PC-9 (cell line): ENCODE data around the gene PROP1. TPM values are rescaled to one million over a fixed set of nuclear protein-coding genes. Genes with fewer than 3 reads are reported as not detected.

Experiments
- BruUV-seq: library from RNA; stranded (reverse); fragments of 400-500 nt; replicated peaks from 2 replicates; lab custom pipeline; 2021; lab: Mats Ljungman, UMichigan
- CTCF ChIA-PET: fragments of 300-600 bp; sonication (Branson Sonifier 250); formaldehyde crosslinking; loops from one replicate; lab custom pipeline; 2022; ENCODE audit warnings: antibody characterized with exemption; lab: Charles Lee
- POLR2A ChIA-PET: fragments of 300-600 bp; sonication (Branson Sonifier 250); formaldehyde crosslinking; loops from one replicate; lab custom pipeline; 2022; ENCODE audit warnings: antibody characterized with exemption; ENCODE audit not compliant: unreplicated experiment; lab: Charles Lee
- DNase-seq, 2 experiments: peaks; one replicate each; pipeline versions ENCODE4 v3.0.0 to v3.0.0-alpha.2; 2015 to 2022; ENCODE audit warnings: mixed read lengths in 1 of 2
- H2AFZ ChIP-seq: fragments of 200-600 bp; sonication (generic); 2 replicates; pipeline ENCODE4 v1.8.1; 2017; ENCODE audit warnings: antibody characterized with exemption
- H3F3A ChIP-seq: fragments of 200-600 bp; sonication (generic); 2 replicates; pipeline ENCODE4 v1.8.1; 2017; ENCODE audit warnings: antibody characterized with exemption, mild to moderate bottlenecking, low read depth; ENCODE audit not compliant: insufficient read depth
- H3K27ac ChIP-seq: fragments of 200-600 bp; sonication (generic); 2 replicates; pipeline ENCODE4 v1.6.1; 2016; ENCODE audit warnings: mixed run types
- H3K27me3 ChIP-seq: fragments of 200-600 bp; sonication (generic); 2 replicates; pipeline ENCODE4 v1.6.1; 2016; ENCODE audit warnings: low read depth, mixed run types; ENCODE audit not compliant: insufficient read depth
- H3K36me3 ChIP-seq: fragments of 200-600 bp; sonication (generic); 2 replicates; pipeline ENCODE4 v1.6.1; 2016; ENCODE audit warnings: low read depth, mixed run types
- H3K4me1 ChIP-seq: fragments of 200-600 bp; sonication (generic); replicated peaks from 2 replicates; pipeline ENCODE4 v1.6.1; 2016; ENCODE audit warnings: mixed run types; ENCODE audit not compliant: insufficient read depth
- H3K4me2 ChIP-seq: fragments of 200-600 bp; sonication (generic); 2 replicates; pipeline ENCODE4 v1.6.1; 2017; ENCODE audit warnings: mixed run types
- H3K4me3 ChIP-seq: fragments of 200-600 bp; sonication (generic); 2 replicates; pipeline ENCODE4 v1.6.1; 2016; ENCODE audit warnings: mixed run types
- H3K79me2 ChIP-seq: fragments of 200-600 bp; sonication (generic); 2 replicates; pipeline ENCODE4 v1.6.1; 2017; ENCODE audit warnings: low read depth, mixed run types
- H3K9me2 ChIP-seq: fragments of 200-600 bp; sonication (generic); 2 replicates; pipeline ENCODE4 v1.8.1; 2017; ENCODE audit warnings: mild to moderate bottlenecking; ENCODE audit not compliant: insufficient read depth
- H3K9me3 ChIP-seq: fragments of 200-600 bp; sonication (generic); 2 replicates; pipeline ENCODE4 v1.8.1; 2016; ENCODE audit warnings: low read depth; ENCODE audit not compliant: insufficient read depth
- H4K20me1 ChIP-seq: fragments of 200-600 bp; sonication (generic); 2 replicates; pipeline ENCODE4 v1.8.1; 2017; ENCODE audit not compliant: insufficient read depth
- EZH2 ChIP-seq: fragments of 200-600 bp; sonication (generic); IDR thresholded peaks from 2 replicates; pipeline ENCODE4 v1.8.0; 2017; ENCODE audit warnings: antibody characterized with exemption, low read depth
- intact Hi-C: fragments of 100-400 bp; cut with micrococcal nuclease; formaldehyde crosslinking; loops from one replicate; pipeline ENCODE4 v1.10.0; 2022; ENCODE audit not compliant: unreplicated experiment
- total RNA-seq: library from RNA; stranded (reverse); gene quantifications from 2 replicates; pipeline ENCODE4 v1.2.3, GENCODE V29; 2021
- TF ChIP-seq, protein P1 (sequence below): fragments of 200-600 bp; sonication (generic); conservative IDR thresholded peaks from 2 replicates; pipeline ENCODE4 v1.6.1; 2017; ENCODE audit warnings: mixed run types, antibody characterized with exemption, mild to moderate bottlenecking, moderate library complexity

PROP1 gene
- total RNA-seq, 1 experiment from 2014 or later: not detected

DNA sequence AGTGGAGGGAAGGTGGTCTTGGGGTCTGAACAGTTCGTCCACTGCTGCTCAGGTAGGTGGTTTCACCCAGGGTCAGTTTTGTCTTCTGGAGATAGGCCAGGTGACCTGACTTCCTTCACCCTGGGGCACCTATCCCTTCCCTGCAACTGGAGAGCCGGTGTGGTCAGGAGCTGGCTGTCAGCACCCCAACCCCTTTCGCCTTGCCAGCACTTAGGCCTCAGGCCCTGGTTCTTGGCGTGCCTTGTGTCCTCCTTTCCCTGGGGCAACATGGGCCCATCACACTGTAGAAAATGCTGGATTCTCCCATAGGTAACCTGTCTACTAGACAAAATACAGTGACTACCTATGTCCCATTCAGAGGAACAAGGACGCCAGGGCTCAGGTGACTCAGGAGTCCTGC, 13.1 kb downstream of the PROP1 start:
- ChIA-PET POLR2A (no interaction called here), CTCF (no interaction called here)
- Histone ChIP-seq H4K20me1 (no peaks in the 10 kb centered on the region), H3K4me2 (no peak overlapping the region), H3K36me3 (no peaks in the 10 kb centered on the region), H2AFZ (no peak overlapping the region), H3K4me1 (no peaks in the 10 kb centered on the region), H3K9me2 (no peaks in the 10 kb centered on the region), H3K9me3 (no peaks in the 10 kb centered on the region), H3K27ac (no peak overlapping the region), H3F3A (no peaks in the 10 kb centered on the region), H3K27me3 (peaks cover 63% of the 10 kb centered on the region), H3K79me2 (no peaks in the 10 kb centered on the region), H3K4me3 (no peak overlapping the region)
- intact Hi-C loops: no loop called here
- no TSS peak for BruUV-seq
- no peak for DNase-seq
- no peak for TF ChIP-seq EZH2

DNA sequence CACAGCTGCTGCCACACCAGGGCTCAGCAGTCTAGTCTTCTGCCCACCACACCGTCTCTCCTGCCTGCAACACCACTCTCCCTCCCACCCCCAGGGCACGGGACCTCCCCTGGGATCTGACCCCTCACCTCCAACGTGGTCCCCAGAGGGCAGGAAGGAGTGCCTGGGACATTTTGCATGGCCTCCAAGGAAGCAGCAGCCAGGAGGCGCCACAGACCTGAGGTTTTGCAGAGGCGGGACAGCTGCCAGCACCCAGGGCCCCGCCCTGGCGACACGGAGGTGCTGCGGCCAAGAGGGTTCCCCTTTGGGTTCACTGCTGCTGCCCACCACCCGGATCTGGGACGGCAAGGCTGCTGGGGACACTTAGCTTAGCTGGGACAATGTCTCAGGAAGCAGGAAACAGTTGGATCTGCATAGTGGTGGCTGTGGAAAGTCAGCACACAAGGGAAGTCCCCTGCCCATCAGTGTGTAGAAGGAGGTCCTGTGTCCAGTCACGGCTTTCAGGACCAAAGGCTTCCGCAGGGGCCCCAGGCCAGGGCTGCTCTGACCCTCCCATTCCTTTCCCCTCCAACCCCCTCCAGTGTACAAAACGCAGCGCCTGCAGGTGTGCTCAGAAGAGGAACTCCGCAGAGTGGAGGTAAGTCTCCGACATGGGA, 13.8 kb downstream of the PROP1 start:
- no peaks in the 10 kb centered on the region for H3F3A ChIP-seq
- intact Hi-C loops: no loop called here
- H3K36me3 ChIP-seq: no peaks in the 10 kb centered on the region
- DNase-seq: peak in 1 of 2 experiments; percentile 20
- H3K4me1 ChIP-seq: no peaks in the 10 kb centered on the region
- no peak overlapping the region for H3K4me3 ChIP-seq
- no peaks in the 10 kb centered on the region for H3K9me3 ChIP-seq
- no peak overlapping the region for H3K27ac ChIP-seq
- TF ChIP-seq, protein P1, sequence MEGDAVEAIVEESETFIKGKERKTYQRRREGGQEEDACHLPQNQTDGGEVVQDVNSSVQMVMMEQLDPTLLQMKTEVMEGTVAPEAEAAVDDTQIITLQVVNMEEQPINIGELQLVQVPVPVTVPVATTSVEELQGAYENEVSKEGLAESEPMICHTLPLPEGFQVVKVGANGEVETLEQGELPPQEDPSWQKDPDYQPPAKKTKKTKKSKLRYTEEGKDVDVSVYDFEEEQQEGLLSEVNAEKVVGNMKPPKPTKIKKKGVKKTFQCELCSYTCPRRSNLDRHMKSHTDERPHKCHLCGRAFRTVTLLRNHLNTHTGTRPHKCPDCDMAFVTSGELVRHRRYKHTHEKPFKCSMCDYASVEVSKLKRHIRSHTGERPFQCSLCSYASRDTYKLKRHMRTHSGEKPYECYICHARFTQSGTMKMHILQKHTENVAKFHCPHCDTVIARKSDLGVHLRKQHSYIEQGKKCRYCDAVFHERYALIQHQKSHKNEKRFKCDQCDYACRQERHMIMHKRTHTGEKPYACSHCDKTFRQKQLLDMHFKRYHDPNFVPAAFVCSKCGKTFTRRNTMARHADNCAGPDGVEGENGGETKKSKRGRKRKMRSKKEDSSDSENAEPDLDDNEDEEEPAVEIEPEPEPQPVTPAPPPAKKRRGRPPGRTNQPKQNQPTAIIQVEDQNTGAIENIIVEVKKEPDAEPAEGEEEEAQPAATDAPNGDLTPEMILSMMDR: peak; percentile 39
- no peak for TF ChIP-seq EZH2
- H3K4me2 ChIP-seq: no peak overlapping the region
- no peak overlapping the region for H2AFZ ChIP-seq
- POLR2A ChIA-PET: interaction anchor here (0.6 kb wide), 1 partner anchor 699 kb away, joined by 8 read pairs; no protein-coding TSS in a partner anchor
- H3K9me2 ChIP-seq: no peaks in the 10 kb centered on the region
- H3K27me3 ChIP-seq: peaks cover 61% of the 10 kb centered on the region
- no TSS peak for BruUV-seq
- no peaks in the 10 kb centered on the region for H3K79me2 ChIP-seq
- no peaks in the 10 kb centered on the region for H4K20me1 ChIP-seq
- CTCF ChIA-PET: no interaction called here

DNA sequence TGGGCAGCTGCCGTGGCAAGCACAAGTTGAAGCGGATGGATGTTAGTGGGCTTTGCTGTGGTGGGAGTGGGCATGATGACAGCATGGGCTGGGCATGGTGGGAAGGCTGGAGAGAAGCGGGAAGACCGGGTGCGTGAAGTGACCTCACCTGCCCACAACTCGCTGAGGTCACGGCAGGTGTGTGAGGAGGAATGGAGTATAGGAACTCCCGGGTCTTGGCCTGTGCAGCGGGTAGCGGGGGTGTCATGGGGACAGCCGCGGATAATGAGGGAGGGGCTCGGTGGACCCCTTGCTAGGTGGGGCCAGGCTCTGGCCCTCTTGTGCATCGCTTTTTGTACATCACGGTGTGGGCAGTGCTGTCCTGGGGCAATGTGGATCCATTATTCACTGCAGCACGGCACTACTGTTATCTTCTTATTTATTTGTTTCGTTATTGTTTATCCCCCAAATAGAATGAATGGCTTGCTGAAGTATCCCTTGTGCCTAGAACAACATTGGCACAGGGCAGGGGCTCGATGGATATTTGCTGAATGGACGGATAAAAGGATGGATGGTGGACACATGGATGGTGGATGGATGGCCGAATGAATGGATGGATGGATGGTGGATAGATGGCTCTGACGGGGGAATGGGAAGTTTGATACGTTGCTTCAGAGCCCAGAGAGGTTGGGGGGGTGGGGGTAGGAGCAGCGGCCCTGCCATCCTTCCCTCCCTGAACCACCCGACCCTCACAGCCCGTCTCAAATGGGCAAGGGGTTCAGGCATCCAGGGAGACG, 14.6 kb downstream of the PROP1 start:
- ChIA-PET CTCF (no interaction called here), POLR2A (no interaction called here)
- no peaks in the 10 kb centered on the region for H4K20me1 ChIP-seq
- TF ChIP-seq, protein P1: no peak
- TF ChIP-seq EZH2: no peak
- intact Hi-C loops: no loop called here
- H3K36me3 ChIP-seq: no peaks in the 10 kb centered on the region
- no TSS peak for BruUV-seq
- H3K27me3 ChIP-seq: peaks cover 60% of the 10 kb centered on the region
- no peak for DNase-seq
- no peak overlapping the region for H2AFZ ChIP-seq
- no peaks in the 10 kb centered on the region for H3K9me3 ChIP-seq
- no peak overlapping the region for H3K27ac ChIP-seq
- H3K4me2 ChIP-seq: no peak overlapping the region
- H3K4me3 ChIP-seq: no peak overlapping the region
- H3F3A ChIP-seq: no peaks in the 10 kb centered on the region
- no peaks in the 10 kb centered on the region for H3K4me1 ChIP-seq
- no peaks in the 10 kb centered on the region for H3K79me2 ChIP-seq
- no peaks in the 10 kb centered on the region for H3K9me2 ChIP-seq
